ENCODE data around the gene TTYH3.
"Not testable (repeated sequence)": the region's sequence is repeated elsewhere in the genome, so short reads cannot be mapped to it uniquely, and the experiment has no call there.

TTYH3 gene

GRCh38 chr7:2689343-2689847, 57.6 kb downstream of the TTYH3 start:
- DNase-seq (ENCODE audit: low spot score) = no peak

DNA sequence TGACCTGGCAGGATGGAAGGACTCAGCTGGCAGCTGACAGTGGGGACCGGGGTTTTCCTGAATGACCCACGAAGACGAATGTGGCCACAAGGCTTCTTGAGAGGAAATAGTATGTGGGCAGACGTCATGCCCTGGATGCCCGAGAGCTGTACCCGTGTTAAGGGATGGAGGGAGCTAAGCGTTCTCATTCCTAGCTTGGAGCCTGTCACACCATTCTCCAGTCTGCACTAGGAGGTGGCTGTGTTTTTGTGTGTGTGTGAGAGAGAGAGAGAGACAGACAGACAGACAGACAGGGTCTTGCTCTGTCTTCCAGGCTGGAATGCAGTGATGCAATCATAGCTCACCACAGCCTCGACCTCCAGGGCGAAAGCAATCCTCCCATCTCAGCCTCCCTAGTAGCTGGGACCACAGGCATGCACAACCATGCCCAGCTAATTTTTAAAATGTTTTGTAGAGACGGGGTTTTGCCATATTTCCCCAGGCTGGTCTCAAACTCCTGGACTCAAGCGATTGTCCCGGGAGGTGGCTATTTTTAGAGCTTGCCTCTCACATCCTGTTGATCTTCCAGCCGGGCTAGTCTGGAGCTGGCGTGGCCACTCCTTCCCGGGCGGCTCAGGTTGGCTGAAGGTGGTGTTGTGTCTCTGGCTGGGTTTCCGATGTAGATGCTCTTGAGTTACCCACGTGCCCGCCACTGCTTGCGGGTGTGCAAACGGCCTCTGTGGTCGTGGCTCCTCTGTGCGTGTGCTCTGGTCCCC, 58.3 kb downstream of the TTYH3 start:
- no peak for DNase-seq (ENCODE audit: low spot score)

DNA sequence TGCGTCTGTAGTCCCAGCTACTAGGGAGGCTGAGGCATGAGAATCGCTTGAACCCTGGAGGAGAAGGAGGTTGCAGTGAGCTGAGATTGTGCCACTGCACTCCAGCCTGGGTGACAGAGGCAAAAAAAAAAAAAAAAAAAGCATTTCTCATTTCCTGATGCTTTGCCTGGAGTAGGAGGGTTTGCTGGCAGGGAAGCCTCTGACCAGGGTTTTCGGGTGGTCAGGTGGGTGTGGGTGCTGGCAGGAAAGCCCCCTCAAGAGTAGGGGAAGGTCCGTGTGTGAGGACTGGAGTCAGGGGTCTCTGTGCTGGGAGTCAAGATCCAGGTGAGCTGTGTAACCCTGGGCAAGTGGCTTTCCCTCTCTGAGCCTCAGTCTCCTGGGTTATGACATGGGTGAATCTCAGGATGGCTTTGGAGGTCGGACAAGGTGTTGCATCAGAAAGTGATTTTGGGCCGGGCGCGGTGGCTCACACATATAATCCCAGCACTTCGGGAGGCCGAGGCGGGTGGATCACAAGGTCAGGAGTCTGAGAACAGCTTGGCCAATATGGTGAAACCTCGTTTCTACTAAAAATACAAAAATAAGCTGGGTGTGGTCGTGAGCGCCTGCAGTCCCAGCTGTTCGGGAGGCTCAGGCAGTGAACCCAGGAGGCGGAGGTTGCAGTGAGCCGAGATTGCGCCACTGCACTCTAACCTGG, 59.4 kb downstream of the TTYH3 start:
- no peak for DNase-seq (ENCODE audit: low spot score)

GRCh38 chr7:2691932-2692439, 60.2 kb downstream of the TTYH3 start:
- not testable (repeated sequence) for DNase-seq (ENCODE audit: low spot score)

- DNase-seq (ENCODE audit: low spot score) = no peak
Observed at GRCh38 chr7:2692543-2692942, 60.8 kb downstream of the TTYH3 start.

DNA sequence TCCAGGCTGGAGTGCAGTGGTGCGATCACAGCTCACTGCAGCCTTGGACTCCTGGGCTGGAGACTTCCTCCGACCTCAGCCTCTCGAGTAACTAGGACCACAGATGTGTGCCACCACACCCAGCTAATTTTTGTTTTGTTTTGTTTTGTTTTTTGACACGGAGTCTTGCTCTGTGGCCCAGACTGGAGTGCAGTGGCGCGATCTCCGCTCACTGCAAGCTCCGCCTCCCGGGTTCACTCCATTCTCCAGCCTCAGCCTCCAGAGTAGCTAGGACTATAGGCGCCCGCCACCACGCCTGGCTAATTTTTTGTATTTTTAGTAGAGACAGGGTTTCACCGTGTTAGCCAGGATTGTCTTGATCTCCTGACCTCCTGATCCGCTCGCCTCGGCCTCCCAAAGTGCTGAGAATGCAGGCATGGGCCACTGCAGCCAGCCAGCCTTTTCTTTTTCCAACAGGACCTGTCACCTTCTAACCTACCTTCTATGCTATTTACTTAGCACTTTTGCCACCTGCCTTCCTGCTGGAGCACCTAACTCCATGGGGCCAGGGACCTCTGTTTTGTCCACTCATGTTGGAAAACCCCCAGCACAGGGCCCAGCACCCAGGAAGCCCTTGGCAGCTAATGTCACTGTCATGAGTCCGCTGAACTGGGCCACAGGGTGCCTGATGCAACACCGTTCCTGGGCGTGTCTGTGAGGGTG, 61.8 kb downstream of the TTYH3 start:
- not testable (repeated sequence) for DNase-seq (ENCODE audit: low spot score)

- DNase-seq (ENCODE audit: low spot score) = not testable (repeated sequence)
Observed at GRCh38 chr7:2694122-2694436, 62.3 kb downstream of the TTYH3 start.

- no peak for DNase-seq (ENCODE audit: low spot score)
Observed at GRCh38 chr7:2698581-2699288, 66.9 kb downstream of the TTYH3 start.

- no peak for DNase-seq (ENCODE audit: low spot score)
Observed at GRCh38 chr7:2699289-2699620, 67.5 kb downstream of the TTYH3 start.

GRCh38 chr7:2700141-2700850, 68.5 kb downstream of the TTYH3 start:
- no peak for DNase-seq (ENCODE audit: low spot score)

GRCh38 chr7:2701424-2701823, 69.6 kb downstream of the TTYH3 start:
- DNase-seq (ENCODE audit: low spot score) = no peak

- no peak for DNase-seq (ENCODE audit: low spot score)
Observed at GRCh38 chr7:2701832-2702593, 70.2 kb downstream of the TTYH3 start.

DNA sequence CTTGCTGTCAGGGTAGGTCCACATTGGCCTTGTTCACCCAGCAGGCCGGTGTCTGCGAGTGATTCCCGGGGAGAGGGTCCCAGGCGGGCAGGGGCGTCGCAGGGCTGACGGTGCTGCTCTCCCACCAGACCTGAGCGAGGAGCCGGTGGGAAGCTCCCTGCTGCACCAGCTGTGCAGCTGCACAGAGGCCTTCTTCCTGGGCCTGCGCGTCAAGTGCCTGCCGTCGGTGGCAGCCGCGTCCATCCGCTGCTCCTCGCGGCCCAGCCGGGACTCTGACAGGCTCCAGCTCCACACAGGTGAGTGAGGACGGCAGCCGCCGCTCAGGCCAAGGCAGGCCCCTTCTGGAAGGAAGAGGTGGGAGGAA, 70.8 kb downstream of the TTYH3 start:
- no peak for DNase-seq (ENCODE audit: low spot score)

GRCh38 chr7:2705371-2706096, 73.7 kb downstream of the TTYH3 start:
- DNase-seq (ENCODE audit: low spot score) = no peak

- no peak for DNase-seq (ENCODE audit: low spot score)
Observed at GRCh38 chr7:2706685-2707126, 74.9 kb downstream of the TTYH3 start.

DNA sequence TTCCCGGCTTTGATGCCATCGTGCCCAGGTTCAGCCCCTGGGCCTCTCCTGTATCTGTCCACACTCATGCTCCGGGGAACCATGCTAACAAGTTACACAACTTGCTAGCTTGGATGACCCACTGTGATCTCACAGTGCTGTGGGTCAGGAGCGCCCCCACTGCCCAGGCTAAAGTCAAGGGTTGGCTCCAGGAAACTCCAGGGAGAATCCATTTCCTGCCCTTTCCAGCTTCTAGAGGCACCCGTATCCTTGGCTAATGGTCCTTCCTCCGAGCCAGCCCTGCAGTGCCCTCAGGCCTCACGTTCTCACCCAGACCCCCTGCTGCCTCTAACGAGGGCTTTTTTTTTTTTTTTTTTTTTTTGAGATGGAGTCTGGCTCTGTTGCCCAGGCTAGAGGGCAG, 75.7 kb downstream of the TTYH3 start:
- no peak for DNase-seq (ENCODE audit: low spot score)

- DNase-seq (ENCODE audit: low spot score) = no peak
Observed at GRCh38 chr7:2708041-2708440, 76.3 kb downstream of the TTYH3 start.

GRCh38 chr7:2708547-2709310, 76.9 kb downstream of the TTYH3 start:
- DNase-seq (ENCODE audit: low spot score) = no peak

- DNase-seq (ENCODE audit: low spot score) = peak; percentile 80
Observed at GRCh38 chr7:2709553-2710285, 77.9 kb downstream of the TTYH3 start.

Data from LoVo (cell line).